ENCODE results near the gene RNGTT.

DNA sequence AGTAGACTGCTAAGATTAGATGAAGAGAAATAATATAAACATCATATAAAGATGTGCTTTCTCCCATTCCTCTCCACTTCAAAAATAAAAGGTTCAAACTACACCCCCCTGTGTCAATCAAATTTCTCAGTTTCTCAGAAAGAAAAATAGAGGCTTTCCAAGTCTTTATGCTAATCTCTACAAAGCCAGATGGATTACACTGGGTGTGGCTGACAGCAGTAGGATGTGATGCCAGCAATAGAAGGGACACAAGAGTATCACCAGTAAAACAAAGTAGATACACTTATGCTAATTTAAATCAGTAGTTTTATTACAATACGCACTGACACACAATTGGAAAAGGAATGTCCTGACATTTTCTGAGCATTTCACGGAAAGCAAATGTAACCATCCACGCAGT is 353.4 kb downstream of the RNGTT start:
- TF ChIP-seq FOXP2 (optimal IDR thresholded peaks at IDR 0.05; ENCODE audit: borderline replicate concordance, extremely low read depth, extremely low read length, insufficient read depth) (no peak), POLR2AphosphoS5 (IDR thresholded peaks at IDR 0.05; ENCODE audit: low read depth, low read length) (no peak), SIN3A (IDR thresholded peaks at IDR 0.05; ENCODE audit: borderline replicate concordance, insufficient read depth, low read length) (no peak), TAF1 (IDR thresholded peaks at IDR 0.05; ENCODE audit: borderline replicate concordance, insufficient read depth, low read length) (no peak)
- TF ChIP-seq, protein P1, sequence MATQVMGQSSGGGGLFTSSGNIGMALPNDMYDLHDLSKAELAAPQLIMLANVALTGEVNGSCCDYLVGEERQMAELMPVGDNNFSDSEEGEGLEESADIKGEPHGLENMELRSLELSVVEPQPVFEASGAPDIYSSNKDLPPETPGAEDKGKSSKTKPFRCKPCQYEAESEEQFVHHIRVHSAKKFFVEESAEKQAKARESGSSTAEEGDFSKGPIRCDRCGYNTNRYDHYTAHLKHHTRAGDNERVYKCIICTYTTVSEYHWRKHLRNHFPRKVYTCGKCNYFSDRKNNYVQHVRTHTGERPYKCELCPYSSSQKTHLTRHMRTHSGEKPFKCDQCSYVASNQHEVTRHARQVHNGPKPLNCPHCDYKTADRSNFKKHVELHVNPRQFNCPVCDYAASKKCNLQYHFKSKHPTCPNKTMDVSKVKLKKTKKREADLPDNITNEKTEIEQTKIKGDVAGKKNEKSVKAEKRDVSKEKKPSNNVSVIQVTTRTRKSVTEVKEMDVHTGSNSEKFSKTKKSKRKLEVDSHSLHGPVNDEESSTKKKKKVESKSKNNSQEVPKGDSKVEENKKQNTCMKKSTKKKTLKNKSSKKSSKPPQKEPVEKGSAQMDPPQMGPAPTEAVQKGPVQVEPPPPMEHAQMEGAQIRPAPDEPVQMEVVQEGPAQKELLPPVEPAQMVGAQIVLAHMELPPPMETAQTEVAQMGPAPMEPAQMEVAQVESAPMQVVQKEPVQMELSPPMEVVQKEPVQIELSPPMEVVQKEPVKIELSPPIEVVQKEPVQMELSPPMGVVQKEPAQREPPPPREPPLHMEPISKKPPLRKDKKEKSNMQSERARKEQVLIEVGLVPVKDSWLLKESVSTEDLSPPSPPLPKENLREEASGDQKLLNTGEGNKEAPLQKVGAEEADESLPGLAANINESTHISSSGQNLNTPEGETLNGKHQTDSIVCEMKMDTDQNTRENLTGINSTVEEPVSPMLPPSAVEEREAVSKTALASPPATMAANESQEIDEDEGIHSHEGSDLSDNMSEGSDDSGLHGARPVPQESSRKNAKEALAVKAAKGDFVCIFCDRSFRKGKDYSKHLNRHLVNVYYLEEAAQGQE (IDR thresholded peaks at IDR 0.05; ENCODE audit: insufficient read depth in 1 of 2, low read depth in 2 of 2, low read length in 2 of 2), result no peak
